ENCODE measurements around the gene SCAMP4. TPM values are rescaled to one million over a fixed set of nuclear protein-coding genes. Genes with fewer than 3 reads are reported as not detected.

The SCAMP4 gene
- total RNA-seq, 6 donors from 2014 or later: 52.0 to 117 (median 75.3) TPM

GRCh38 chr19:1923319-1923718, 18.1 kb downstream of the SCAMP4 start:
- Histone ChIP-seq H3K27ac (no peak overlapping the region), H3K36me3 (peaks cover 14 to 70% (median 55%) of the 10 kb centered on the region in 4 donors)

GRCh38 chr19:1924320-1924961, 19.2 kb downstream of the SCAMP4 start:
- H3K9me3 ChIP-seq: no peaks in the 10 kb centered on the region
- no peaks in the 10 kb centered on the region for H3K27me3 ChIP-seq
- H3K4me1 ChIP-seq: peaks cover 0 to 7% (median 6%) of the 10 kb centered on the region in 4 donors
- H3K27ac ChIP-seq: no peak overlapping the region
- H3K4me3 ChIP-seq: no peak overlapping the region
- ATAC-seq (ENCODE audit: low FRiP score in 2 of 2) (no peak), DNase-seq (peak in 1 of 2 donors; percentile 70)
- H3K36me3 ChIP-seq: peaks cover 9 to 59% (median 46%) of the 10 kb centered on the region in 4 donors
- WGBS, 2 donors: 96% methylated on average over 35 of the region's 35 CpGs; no CpG with 5 or more reads in 1 of the 2 donors
- TF ChIP-seq CTCF (IDR thresholded peaks at IDR 0.05): no peak
- no peak for TF ChIP-seq POLR2AphosphoS5 (IDR thresholded peaks at IDR 0.05)
- no peak for TF ChIP-seq POLR2A (IDR thresholded peaks at IDR 0.05)
- no peak for TF ChIP-seq EP300 (IDR thresholded peaks at IDR 0.05)

More at GRCh38 chr19:1923319-1923718, 18.1 kb downstream of the SCAMP4 start:
- ATAC-seq (ENCODE audit: low FRiP score in 2 of 2): peak in 1 of 2 donors; percentile 59
- Histone ChIP-seq H3K27me3 (no peaks in the 10 kb centered on the region), H3K9me3 (no peaks in the 10 kb centered on the region), H3K4me1 (no peaks in the 10 kb centered on the region), H3K4me3 (no peak overlapping the region)
- 84 to 90% methylated on average over 7 of the region's 8 CpGs for WGBS, 2 donors
- no peak for TF ChIP-seq EP300 (IDR thresholded peaks at IDR 0.05)
- DNase-seq: no peak

GRCh38 chr19:1925544-1925943, 20.3 kb downstream of the SCAMP4 start:
- Histone ChIP-seq H3K4me1 (peaks cover 6 to 16% (median 14%) of the 10 kb centered on the region in 4 donors), H3K9me3 (no peaks in the 10 kb centered on the region), H3K27ac (no peak overlapping the region), H3K36me3 (peaks cover 5 to 48% (median 35%) of the 10 kb centered on the region in 4 donors), H3K27me3 (no peaks in the 10 kb centered on the region), H3K4me3 (no peak overlapping the region)
- no peak for TF ChIP-seq POLR2AphosphoS5 (IDR thresholded peaks at IDR 0.05)
- no peak for TF ChIP-seq EP300 (IDR thresholded peaks at IDR 0.05)
- TF ChIP-seq POLR2A (IDR thresholded peaks at IDR 0.05): no peak
- TF ChIP-seq CTCF (IDR thresholded peaks at IDR 0.05): no peak
- DNase-seq: peak in 1 of 2 donors; percentile 71
- WGBS, 2 donors: 86% methylated on average over 9 to 16 of the region's 16 CpGs
- ATAC-seq (ENCODE audit: low FRiP score in 2 of 2): no peak

GRCh38 chr19:1929021-1929742, 24.0 kb downstream of the SCAMP4 start:
- no peak for TF ChIP-seq POLR2A (IDR thresholded peaks at IDR 0.05)
- no peak for TF ChIP-seq EP300 (IDR thresholded peaks at IDR 0.05)
- TF ChIP-seq CTCF (IDR thresholded peaks at IDR 0.05): peak; percentile 78 to 94 (median 92)
- no peak for TF ChIP-seq POLR2AphosphoS5 (IDR thresholded peaks at IDR 0.05)
- 9 to 11% methylated on average over 25 to 29 of the region's 42 CpGs for WGBS, 2 donors
- peak; percentile 90 to 97 for ATAC-seq (ENCODE audit: low FRiP score in 2 of 2)
- H3K27ac ChIP-seq: no peak overlapping the region
- peaks cover 3 to 18% (median 13%) of the 10 kb centered on the region in 4 donors for H3K36me3 ChIP-seq
- peak; percentile 89 to 97 for DNase-seq
- H3K4me3 ChIP-seq: peak overlapping the region in 3 of 4 donors; percentile 22 to 45 (median 40)
- H3K4me1 ChIP-seq: peaks cover 6 to 16% (median 14%) of the 10 kb centered on the region in 4 donors
- H3K27me3 ChIP-seq: no peaks in the 10 kb centered on the region
- H3K9me3 ChIP-seq: no peaks in the 10 kb centered on the region

- 78 to 100% methylated on average over 1 of the region's 1 CpG for WGBS, 2 donors
- Histone ChIP-seq H3K4me3 (no peak overlapping the region), H3K36me3 (no peaks in the 10 kb centered on the region), H3K27me3 (no peaks in the 10 kb centered on the region), H3K9me3 (no peaks in the 10 kb centered on the region), H3K27ac (no peak overlapping the region), H3K4me1 (peaks cover 6 to 16% (median 14%) of the 10 kb centered on the region in 4 donors)
- ATAC-seq (ENCODE audit: low FRiP score in 2 of 2) (no peak), DNase-seq (no peak)
- TF ChIP-seq POLR2AphosphoS5 (IDR thresholded peaks at IDR 0.05): no peak
- no peak for TF ChIP-seq POLR2A (IDR thresholded peaks at IDR 0.05)
- TF ChIP-seq CTCF (IDR thresholded peaks at IDR 0.05): no peak
- no peak for TF ChIP-seq EP300 (IDR thresholded peaks at IDR 0.05)
Observed at GRCh38 chr19:1931445-1931844, 26.2 kb downstream of the SCAMP4 start.
